ENCODE measurements around the gene ATF6.

Gene ATF6

DNA sequence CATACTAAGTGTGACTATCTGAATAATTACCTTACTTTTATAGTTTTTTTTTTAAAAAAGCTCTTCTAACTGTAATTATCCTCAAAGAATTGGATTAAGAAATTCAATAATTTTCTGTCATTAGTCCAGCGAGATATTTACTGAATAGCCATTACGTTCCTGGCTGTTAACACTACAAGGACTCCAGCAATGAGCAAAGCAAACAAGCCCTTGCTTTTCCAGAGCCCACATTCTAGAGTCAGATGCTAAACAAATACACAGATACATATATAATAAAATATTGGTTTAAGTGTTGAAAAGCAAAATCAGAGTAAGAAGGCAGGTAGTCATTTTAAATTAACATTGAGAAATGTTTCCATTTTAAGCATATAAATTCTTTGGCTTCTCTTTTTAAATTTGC lies 118.4 kb downstream of the ATF6 start:
- H3K4me3 ChIP-seq (ENCODE audit: low read depth, low read length) = no peak overlapping the region
- TF ChIP-seq, protein P1, sequence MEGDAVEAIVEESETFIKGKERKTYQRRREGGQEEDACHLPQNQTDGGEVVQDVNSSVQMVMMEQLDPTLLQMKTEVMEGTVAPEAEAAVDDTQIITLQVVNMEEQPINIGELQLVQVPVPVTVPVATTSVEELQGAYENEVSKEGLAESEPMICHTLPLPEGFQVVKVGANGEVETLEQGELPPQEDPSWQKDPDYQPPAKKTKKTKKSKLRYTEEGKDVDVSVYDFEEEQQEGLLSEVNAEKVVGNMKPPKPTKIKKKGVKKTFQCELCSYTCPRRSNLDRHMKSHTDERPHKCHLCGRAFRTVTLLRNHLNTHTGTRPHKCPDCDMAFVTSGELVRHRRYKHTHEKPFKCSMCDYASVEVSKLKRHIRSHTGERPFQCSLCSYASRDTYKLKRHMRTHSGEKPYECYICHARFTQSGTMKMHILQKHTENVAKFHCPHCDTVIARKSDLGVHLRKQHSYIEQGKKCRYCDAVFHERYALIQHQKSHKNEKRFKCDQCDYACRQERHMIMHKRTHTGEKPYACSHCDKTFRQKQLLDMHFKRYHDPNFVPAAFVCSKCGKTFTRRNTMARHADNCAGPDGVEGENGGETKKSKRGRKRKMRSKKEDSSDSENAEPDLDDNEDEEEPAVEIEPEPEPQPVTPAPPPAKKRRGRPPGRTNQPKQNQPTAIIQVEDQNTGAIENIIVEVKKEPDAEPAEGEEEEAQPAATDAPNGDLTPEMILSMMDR (IDR thresholded peaks at IDR 0.05; ENCODE audit: insufficient read depth, low read depth, low read length, missing control alignments) = no peak
- DNase-seq (ENCODE audit: low read depth) = no peak

DNA sequence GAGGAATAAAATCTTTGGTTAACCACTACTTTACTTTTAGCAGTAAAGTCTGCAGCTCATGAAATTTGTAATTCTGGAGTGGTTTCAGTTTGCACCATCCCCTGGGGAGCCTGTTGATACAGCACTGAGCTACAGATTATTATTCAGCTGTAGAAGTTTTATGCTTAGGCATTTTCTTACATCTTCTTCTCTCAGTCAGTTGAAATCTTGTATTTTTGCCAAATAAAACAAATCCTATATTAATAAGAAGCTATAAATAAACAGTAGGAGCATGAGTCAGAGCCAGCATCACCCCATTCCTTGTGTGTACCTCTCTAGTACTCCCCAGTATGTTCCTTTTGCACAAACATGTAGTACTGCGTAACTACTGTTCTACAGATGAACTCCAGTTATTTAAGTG lies 118.9 kb downstream of the ATF6 start:
- TF ChIP-seq, protein P1 (IDR thresholded peaks at IDR 0.05; ENCODE audit: insufficient read depth, low read depth, low read length, missing control alignments) = no peak
- DNase-seq (ENCODE audit: low read depth) = no peak
- no peak overlapping the region for H3K4me3 ChIP-seq (ENCODE audit: low read depth, low read length)

DNA sequence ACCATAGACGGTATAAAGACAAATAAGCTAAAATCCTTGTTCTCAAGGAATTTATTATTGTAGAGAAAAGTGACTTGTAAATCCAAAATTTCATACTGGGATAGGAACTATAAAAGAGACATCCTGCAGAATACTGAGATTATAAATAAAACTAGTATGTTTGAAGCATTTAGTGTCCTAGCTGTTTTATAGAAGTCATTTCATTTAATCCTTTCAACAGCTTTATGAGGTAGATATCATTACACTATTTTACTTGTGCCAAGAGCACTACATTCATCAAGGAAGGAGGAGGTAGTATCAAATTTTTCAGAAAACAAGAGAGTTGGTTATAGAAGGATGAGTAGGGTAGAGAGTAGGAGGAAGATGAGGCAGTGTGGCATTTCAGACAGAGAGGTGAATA lies 119.6 kb downstream of the ATF6 start:
- no peak overlapping the region for H3K4me3 ChIP-seq (ENCODE audit: low read depth, low read length)
- TF ChIP-seq, protein P1 (IDR thresholded peaks at IDR 0.05; ENCODE audit: insufficient read depth, low read depth, low read length, missing control alignments) = no peak
- no peak for DNase-seq (ENCODE audit: low read depth)

DNA sequence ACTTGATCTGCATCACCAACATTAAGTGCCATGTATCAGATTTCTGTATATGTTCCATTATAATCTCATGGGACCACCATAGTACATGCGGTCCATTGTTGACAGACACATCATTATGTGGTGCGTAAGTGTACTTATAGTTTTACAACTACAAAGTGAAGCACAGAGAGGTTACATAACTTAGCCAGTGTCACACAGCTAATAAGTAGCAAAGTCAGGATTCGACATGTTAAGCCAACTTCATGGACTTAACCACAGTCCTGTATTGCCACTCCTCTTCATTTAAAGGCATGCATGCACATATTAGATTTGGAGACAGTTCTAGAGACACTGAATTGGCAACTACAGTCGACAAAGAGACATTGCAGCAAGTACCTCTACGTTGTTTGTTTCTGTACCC lies 120.5 kb downstream of the ATF6 start:
- no peak for DNase-seq (ENCODE audit: low read depth)
- H3K4me3 ChIP-seq (ENCODE audit: low read depth, low read length) = no peak overlapping the region
- TF ChIP-seq, protein P1 (IDR thresholded peaks at IDR 0.05; ENCODE audit: insufficient read depth, low read depth, low read length, missing control alignments) = no peak

DNA sequence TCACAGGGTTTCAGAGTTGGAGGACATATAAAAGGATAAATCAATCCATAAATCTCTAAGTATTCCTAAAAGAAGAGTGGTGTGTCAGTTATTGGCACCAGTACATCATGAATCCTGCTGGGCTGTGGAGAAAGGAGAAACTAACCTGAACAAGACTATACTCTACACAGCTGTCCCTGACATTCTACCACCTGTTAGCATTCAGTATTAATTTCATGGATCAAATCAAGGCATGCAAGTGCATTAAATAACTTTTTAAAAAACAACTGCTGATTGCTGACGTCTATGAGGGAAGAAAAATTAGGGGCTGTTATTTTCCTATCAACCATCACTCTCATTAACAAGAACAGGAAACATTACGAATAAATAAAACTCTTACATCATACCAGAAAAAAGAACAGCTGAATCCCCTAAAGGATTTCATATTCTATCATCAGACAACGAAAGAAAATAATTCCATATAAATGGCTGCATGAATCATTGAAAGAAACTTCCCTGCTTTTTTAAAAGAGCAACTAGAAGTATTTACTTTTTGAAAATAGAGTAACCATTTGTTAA lies 121.7 kb downstream of the ATF6 start:
- DNase-seq (ENCODE audit: low read depth) = no peak
- no peak overlapping the region for H3K4me3 ChIP-seq (ENCODE audit: low read depth, low read length)
- TF ChIP-seq, protein P1 (IDR thresholded peaks at IDR 0.05; ENCODE audit: insufficient read depth, low read depth, low read length, missing control alignments) = no peak

DNA sequence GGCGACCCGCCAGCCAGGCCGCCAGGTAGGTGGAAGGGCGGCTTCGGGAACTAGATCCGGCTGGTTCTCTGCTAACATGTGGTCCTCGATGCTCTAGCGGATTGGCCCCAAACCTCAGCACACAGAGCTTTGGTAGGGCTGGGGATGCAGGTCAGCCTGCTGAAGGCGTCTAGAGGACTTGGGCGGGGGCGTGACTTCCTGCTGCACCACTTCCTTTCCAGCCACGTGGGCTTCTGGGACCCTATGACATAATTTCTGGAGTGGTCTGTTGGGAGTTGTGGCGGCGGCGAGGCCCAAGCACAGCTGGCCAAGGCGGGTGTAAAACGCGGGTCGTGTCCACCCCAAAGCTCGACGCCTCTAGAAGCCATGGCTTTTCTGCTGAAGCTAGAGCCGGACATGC lies 124.5 kb downstream of the ATF6 start:
- no peak overlapping the region for H3K4me3 ChIP-seq (ENCODE audit: low read depth, low read length)
- no peak for DNase-seq (ENCODE audit: low read depth)
- TF ChIP-seq, protein P1 (IDR thresholded peaks at IDR 0.05; ENCODE audit: insufficient read depth, low read depth, low read length, missing control alignments) = no peak

DNA sequence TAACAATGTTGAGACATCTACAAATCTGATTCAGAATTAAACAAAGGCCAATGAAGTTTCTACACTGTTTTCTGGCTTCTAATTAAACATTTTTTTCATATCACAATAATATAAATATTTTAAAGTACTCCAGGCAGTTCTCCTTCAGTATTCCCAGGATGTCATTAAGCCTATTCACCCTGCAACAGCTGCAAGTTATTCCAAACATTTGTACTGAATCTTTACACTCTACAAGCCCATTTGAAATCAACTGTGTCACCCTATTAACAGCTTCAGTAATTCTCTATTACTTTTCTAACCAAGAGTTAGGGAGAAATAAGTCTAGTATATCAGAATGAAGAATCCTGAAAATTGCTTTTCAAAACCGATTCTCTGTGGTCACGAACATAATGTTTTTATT lies 133.0 kb downstream of the ATF6 start:
- no peak overlapping the region for H3K4me3 ChIP-seq (ENCODE audit: low read depth, low read length)
- TF ChIP-seq, protein P1 (IDR thresholded peaks at IDR 0.05; ENCODE audit: insufficient read depth, low read depth, low read length, missing control alignments) = no peak
- DNase-seq (ENCODE audit: low read depth) = no peak
